ENCODE data around the gene SPECC1.
A peak's percentile ranks its signal among the peaks of the same experiment; 100 is the strongest.
"Not testable (repeated sequence)": the region's sequence is repeated elsewhere in the genome, so short reads cannot be mapped to it uniquely, and the experiment has no call there.

SPECC1 gene

DNA sequence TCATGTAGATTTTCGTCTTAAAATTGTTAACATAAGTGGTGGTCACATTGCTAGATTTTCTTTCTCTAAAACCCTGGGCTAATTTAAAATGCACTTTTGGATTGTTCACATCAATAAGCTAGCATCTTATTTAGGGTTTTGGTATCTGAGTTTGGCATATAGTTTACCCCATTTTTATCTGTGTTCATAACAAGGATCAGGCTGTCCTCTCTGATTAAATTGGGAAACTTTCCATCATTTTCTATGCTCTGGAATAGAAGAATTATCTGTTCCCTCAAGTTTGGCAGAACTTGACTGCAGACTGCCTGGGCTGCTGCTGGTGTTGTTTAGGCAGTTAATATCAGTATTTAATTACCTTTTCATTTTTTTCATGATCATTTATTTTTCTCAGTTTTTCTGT is 1.8 kb downstream of the SPECC1 start:
- DNase-seq (ENCODE audit: low read depth) = no peak

GRCh38 chr17:20012017-20012536 is 2.9 kb downstream of the SPECC1 start:
- no peak for DNase-seq (ENCODE audit: low read depth)

DNA sequence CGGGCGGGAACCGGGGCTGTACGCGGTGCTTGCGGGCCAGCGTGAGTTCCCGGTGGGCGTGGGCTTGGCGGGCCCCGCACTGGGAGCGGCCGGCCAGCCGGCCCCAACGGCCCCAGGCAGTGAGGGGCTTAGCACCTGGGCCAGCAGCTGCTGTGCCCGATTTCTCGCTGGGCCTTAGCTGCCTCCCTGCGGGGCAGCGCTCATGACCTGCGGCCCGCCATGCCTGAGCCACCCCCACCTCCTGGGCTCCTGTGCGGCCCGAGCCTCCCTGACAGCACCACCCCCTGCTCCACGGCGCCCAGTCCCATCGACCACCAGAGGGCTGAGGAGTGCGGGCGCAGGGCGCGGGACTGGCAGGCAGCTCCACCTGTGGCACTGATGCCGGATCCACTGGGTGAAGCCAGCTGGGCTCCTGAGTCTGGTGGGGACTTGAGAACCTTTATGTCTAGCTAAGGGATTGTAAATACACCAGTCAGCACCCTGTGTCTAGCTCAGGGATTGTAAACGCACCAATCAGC is 7.4 kb downstream of the SPECC1 start:
- not testable (repeated sequence) for DNase-seq (ENCODE audit: low read depth)

- DNase-seq (ENCODE audit: low read depth) = no peak
Observed at GRCh38 chr17:20022701-20023100, 13.5 kb downstream of the SPECC1 start.

DNA sequence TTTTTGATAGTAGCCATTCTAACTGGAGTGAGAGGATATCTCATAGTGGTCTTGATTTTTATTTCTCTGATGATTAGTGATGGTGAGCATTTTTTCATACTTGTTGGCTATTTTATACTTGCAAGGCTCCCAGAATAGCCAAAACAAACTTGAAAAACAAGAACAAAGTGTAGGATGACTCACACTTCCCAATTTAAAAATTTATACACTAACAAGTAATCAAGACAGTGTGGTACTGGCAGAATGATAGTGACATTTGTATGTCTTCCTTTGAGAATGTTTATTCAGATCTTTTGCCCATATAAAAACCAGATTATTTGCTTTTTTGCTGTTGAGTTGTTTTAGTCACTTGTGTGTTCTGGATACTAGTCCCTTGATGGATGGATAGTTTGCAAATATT is 17.8 kb downstream of the SPECC1 start:
- no peak for DNase-seq (ENCODE audit: low read depth)

DNA sequence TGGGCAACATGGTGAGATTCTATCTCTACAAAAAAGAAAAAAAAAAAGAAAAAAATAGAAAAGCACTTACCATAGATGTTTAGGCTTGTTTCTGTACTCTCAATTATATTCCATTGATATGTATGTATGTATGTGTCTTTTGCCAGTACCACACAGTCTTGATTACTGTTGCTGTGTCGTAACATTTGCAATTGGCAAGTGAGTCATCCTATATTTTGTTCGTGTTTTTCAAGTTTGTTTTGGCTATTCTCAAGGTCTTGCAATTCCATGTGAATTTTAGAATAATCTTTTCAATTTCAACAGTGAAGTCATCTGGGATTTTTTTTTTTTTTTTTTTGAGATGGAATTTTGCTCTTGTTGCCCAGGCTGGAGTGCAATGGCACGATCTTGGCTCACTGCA is 19.3 kb downstream of the SPECC1 start:
- DNase-seq (ENCODE audit: low read depth) = no peak

DNA sequence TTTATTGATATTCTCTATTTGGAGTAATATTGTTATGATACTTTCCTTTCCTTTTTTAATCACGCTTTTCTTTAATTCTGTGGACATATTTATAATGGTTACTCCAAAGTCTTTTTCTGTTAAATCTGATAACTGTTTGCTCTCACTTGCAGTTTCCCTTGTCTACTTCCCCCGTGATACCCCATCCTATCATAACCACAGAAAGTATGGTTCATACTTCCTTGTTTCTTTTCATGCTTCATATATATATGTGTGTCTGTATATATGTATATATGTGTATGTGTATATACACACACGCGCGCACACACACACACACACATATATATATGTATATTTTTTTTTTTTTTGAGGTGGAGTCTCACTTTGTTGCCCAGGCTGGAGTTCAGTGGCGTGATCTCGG is 23.5 kb downstream of the SPECC1 start:
- no peak for DNase-seq (ENCODE audit: low read depth)

DNA sequence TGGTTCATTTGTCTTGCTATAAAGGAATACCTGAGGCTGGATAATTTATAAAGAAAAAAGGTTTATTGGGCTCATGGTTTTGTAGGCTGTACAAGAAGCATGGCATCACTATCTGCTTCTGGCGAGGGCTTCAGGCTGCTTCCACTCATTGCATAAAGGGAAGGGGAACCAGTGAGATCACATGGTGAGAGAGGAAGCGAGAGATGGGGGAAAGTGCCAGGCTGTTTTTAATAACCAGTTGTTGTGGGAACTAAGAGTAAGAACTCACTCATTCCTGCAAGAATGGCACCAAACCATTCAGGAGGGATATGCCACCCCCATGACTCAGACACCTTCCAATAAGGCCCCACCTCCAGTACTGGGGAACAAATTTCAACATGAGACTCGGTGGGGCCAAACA is 24.3 kb downstream of the SPECC1 start:
- no peak for DNase-seq (ENCODE audit: low read depth)

DNA sequence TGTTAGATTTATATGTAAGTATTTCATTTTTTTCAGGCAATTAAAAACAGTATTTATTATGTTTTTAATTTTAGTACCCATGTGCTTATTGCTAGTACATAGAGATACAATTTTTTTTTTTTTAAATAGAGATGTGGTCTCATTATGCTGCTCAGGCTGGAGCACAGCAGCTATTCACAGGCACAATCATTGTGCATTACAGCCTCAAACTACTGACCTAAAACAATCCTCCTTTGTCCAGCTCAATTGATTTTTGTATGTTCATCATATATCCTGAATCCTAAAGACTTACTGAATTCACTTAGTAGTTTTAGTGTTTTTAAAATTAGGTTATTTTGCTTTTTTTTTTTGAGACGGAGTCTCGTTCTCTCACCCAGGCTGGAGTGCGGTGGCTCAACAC is 26.3 kb downstream of the SPECC1 start:
- DNase-seq (ENCODE audit: low read depth) = no peak

GRCh38 chr17:20037286-20037685 is 28.1 kb downstream of the SPECC1 start:
- not testable (repeated sequence) for DNase-seq (ENCODE audit: low read depth)

DNA sequence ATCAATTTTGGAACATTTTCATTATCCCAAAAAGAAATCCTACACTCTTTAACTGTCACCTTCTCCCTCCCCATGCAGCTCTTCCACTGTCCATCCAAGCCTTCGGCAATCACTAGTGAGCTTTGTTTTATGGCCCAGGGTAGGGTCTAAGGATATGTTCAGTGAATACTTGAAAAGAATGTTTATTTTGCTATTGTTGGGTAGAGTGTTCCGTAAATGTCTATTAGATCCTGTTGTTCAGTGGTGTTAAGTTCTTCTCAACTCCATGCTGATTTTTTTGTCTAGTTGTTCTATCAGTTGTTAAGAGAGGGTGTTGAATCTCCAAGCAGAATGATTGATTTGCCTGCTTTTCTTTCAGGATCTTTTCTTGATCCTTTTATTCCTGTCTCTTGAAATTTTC is 29.9 kb downstream of the SPECC1 start:
- DNase-seq (ENCODE audit: low read depth) = no peak

GRCh38 chr17:20040216-20040615 is 31.1 kb downstream of the SPECC1 start:
- no peak for DNase-seq (ENCODE audit: low read depth)

DNA sequence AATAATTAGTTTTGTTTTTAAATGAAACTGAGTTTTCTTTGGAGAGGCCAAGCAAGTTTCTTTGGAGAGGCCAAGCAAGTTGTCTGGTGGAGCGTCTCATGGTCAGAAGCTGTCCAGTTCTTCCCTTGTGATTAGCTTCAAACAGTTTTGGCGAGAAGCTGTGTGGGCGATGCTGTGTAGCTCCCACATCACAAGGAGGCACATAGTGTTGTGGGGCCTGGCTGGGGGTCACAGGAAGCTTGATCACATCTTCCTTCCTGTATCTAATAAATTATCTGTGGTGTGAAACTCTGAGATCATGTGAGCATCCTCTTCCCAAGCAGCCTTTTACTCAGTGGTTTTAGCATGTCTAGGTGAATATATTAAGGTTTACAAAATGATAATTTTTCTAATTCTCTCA is 33.9 kb downstream of the SPECC1 start:
- DNase-seq (ENCODE audit: low read depth) = no peak

DNA sequence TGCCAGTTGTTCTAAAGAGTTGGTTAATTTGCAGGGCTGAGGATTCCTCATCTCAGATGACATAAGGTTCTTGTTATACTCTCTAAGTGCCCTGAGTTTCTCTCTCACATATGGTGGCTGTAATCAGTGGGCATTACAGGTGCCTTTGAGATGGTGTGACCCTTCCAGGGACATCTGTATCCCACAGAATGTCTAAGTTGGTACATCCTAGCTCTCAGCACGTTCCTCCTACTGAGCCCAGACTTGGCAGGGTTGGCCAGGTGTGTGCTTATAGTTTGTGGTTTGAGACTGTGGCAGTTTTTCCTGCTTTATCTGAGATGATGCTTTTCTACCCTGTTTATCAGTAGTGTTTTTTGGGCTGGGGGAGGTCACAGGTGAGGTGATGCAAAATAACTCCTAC is 36.3 kb downstream of the SPECC1 start:
- no peak for DNase-seq (ENCODE audit: low read depth)

DNA sequence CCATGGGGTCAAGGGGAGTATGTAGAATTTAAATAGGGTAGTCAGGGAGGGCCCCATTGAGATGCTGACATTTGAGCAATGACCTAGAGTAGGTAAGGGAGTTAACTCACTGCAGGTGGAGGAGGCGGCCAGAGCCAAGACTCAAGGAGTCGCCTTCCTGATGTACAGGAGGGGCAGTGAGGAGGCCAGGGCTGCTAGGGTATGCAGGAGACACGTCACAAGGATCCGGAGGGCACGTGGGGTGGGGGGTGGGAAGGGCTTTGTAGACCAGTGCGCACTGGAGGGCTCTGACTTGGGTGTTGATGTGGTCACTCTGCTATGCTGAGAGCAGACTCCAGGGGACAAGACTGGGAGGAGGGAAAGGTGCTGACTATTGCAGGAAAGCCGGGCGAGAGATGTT is 37.5 kb downstream of the SPECC1 start:
- no peak for DNase-seq (ENCODE audit: low read depth)

- no peak for DNase-seq (ENCODE audit: low read depth)
Observed at GRCh38 chr17:20051624-20052023, 42.5 kb downstream of the SPECC1 start.

- no peak for DNase-seq (ENCODE audit: low read depth)
Observed at GRCh38 chr17:20053361-20053964, 44.3 kb downstream of the SPECC1 start.

- DNase-seq (ENCODE audit: low read depth) = no peak
Observed at GRCh38 chr17:20059728-20060188, 50.6 kb downstream of the SPECC1 start.

DNA sequence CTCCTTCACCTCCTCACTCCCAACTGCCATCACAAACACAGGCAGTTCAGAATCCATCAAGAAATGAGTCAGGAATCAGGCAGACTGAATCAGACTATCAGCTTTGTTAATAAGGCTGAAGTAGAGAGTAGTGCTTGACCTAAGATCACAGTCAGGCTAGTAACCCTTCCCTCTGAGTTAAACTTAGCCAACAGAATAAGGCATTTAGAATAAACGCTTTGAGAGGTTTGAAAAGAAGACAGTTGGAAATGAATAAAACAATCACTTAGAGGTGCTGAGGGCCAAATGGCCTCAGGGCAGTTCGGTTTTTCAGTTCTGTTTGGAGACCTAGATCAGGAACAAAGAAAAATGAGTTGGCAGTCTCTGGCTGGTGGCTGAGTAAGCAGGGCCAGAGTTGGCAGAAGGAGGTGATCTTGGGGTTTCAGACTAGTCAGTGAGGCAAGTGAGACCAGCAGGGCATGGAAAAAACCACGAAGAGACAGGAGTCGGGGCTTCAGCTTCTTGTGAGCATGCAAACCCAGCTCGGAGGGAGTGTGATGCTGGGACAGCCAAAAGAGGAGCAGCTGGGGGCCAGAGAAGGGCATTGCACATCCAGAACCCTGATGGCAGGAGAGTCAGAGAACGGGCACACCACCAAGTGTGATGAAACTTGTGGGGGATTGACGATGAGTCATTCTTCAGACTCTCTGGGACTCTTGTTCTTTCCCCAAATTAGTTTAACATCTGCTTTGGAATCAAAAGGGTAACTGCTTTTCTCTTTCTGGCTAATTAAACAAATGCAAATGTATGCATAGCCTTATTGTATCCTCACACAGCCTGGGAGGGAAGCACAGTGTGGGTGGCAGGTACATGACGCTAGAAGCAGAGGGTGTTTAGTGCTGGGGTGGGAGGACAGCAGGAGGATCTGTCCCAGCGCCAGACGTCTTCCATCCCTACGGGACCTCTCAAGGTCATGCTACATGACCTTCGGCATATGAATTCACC is 54.8 kb downstream of the SPECC1 start:
- peak; percentile 24 for DNase-seq (ENCODE audit: low read depth)

DNA sequence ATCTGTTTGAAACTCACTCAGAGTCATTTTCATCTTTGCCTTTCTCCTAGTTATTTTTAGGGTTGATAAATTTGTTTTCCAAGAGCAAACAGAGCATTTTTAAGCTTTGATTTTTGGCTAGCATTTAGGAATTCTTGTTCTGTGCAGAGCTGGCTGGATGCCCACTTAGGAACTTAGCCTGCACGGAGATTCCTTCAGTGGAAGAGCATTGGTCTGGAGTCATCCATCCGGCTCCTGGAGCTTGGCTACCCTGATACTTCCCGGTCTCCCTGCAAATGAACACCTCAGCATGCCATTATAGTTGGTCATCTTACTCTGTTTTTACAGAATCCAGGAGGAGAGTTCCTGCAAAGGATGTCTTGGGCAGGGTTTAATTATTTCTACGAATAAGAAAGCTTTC is 57.1 kb downstream of the SPECC1 start:
- no peak for DNase-seq (ENCODE audit: low read depth)

GRCh38 chr17:20067711-20068110 is 58.6 kb downstream of the SPECC1 start:
- DNase-seq (ENCODE audit: low read depth) = no peak

DNA sequence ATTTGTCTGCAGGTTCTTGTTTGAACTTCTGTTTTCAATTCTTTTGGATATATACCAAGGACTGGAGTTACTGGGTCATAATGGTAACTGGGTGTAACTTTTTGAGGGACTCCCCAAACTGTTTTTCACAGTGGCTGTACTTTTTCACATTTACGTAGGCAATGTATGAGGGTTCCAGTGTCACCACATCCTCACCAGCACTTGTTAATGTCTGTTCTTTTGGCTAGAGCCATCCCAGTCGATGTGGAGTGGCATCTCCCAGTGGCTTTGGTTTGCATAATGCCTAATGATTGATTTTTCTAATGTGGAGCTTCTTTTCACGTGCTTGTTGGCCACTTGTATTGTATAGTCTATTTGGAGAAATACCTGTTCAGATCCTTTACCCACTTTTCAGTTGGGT is 59.3 kb downstream of the SPECC1 start:
- no peak for DNase-seq (ENCODE audit: low read depth)
